HepG2 (cell line): ENCODE measurements around the gene TSHZ2. TPM values are rescaled to one million over a fixed set of nuclear protein-coding genes. Genes with fewer than 3 reads are reported as not detected.

Source experiments
- ADNP ChIP-seq: sonication (generic); formaldehyde crosslinking; IDR thresholded peaks from 2 replicates; pipeline ENCODE4 v1.4.0; 2020; ENCODE audit warnings: missing genetic modification reagents
- CBX5 ChIP-seq: sonication (generic); formaldehyde crosslinking; IDR thresholded peaks from 2 replicates; pipeline ENCODE4 v1.4.0; 2020; ENCODE audit warnings: missing genetic modification reagents, borderline replicate concordance
- FOSL2 ChIP-seq: sonication (generic); formaldehyde crosslinking; IDR thresholded peaks from 2 replicates; pipeline ENCODE4 v1.4.0; 2020; ENCODE audit warnings: missing genetic modification reagents
- FOXJ3 ChIP-seq: sonication (generic); formaldehyde crosslinking; IDR thresholded peaks from 2 replicates; pipeline ENCODE4 v1.4.0; 2020; ENCODE audit warnings: missing genetic modification reagents, mild to moderate bottlenecking, borderline replicate concordance
- GZF1 ChIP-seq: sonication (generic); formaldehyde crosslinking; IDR thresholded peaks from 2 replicates; pipeline ENCODE4 v1.5.1; 2020; ENCODE audit warnings: mild to moderate bottlenecking, missing genetic modification reagents
- ISX ChIP-seq: sonication (generic); formaldehyde crosslinking; conservative IDR thresholded peaks from 2 replicates; pipeline ENCODE4 v1.5.0; 2020; ENCODE audit warnings: missing genetic modification reagents
- KDM4B ChIP-seq: sonication (generic); formaldehyde crosslinking; IDR thresholded peaks from 2 replicates; pipeline ENCODE4 v1.4.0; 2020; ENCODE audit warnings: missing genetic modification reagents
- LBX2 ChIP-seq: sonication (generic); formaldehyde crosslinking; IDR thresholded peaks from 2 replicates; pipeline ENCODE4 v1.5.0; 2020; ENCODE audit warnings: missing genetic modification reagents, mild to moderate bottlenecking, borderline replicate concordance
- MZF1 ChIP-seq: sonication (generic); formaldehyde crosslinking; IDR thresholded peaks from 2 replicates; pipeline ENCODE4 v1.8.1; 2023; ENCODE audit warnings: mild to moderate bottlenecking, missing genetic modification reagents, borderline replicate concordance
- NFE2L1 ChIP-seq: sonication (generic); formaldehyde crosslinking; IDR thresholded peaks from 2 replicates; pipeline ENCODE4 v1.4.0; 2020; ENCODE audit warnings: missing genetic modification reagents, mild to moderate bottlenecking, borderline replicate concordance
- NR1H2 ChIP-seq: sonication (generic); formaldehyde crosslinking; IDR thresholded peaks from 2 replicates; pipeline ENCODE4 v1.8.1; 2022; ENCODE audit warnings: low read depth, missing genetic modification reagents, borderline replicate concordance
- SAFB2 ChIP-seq: sonication (generic); formaldehyde crosslinking; IDR thresholded peaks from 2 replicates; pipeline ENCODE4 v1.5.1; 2020; ENCODE audit warnings: missing genetic modification reagents, low read depth, mild to moderate bottlenecking, borderline replicate concordance
- SP4 ChIP-seq: sonication (generic); formaldehyde crosslinking; IDR thresholded peaks from 2 replicates; pipeline ENCODE4 v1.8.1; 2023; ENCODE audit warnings: mild to moderate bottlenecking, missing genetic modification reagents
- TCF12 ChIP-seq, 2 experiments: fragments of 450-650 bp in 1 of 2; sonication (generic) in 1 of 2; formaldehyde crosslinking in 1 of 2; IDR thresholded peaks; 2 replicates each; pipeline versions ENCODE4 v1.6.1 to v1.8.0; 2017 to 2022; ENCODE audit warnings: antibody characterized with exemption in 1 of 2, mild to moderate bottlenecking in 1 of 2, missing genetic modification reagents in 1 of 2, moderate library complexity in 1 of 2
- ZFX ChIP-seq: sonication (generic); formaldehyde crosslinking; IDR thresholded peaks from 2 replicates; pipeline ENCODE4 v1.4.0; 2020; ENCODE audit warnings: mild to moderate bottlenecking, low read depth, missing genetic modification reagents, moderate library complexity
- ZNF18 ChIP-seq: sonication (generic); formaldehyde crosslinking; IDR thresholded peaks from 2 replicates; pipeline ENCODE4 v1.8.0; 2022; ENCODE audit warnings: mild to moderate bottlenecking, missing genetic modification reagents; ENCODE audit not compliant: insufficient replicate concordance
- ZNF460 ChIP-seq: sonication (generic); formaldehyde crosslinking; IDR thresholded peaks from 2 replicates; pipeline ENCODE4 v1.5.1; 2020; ENCODE audit warnings: missing genetic modification reagents, mild to moderate bottlenecking, borderline replicate concordance
- ZSCAN29 ChIP-seq: sonication (generic); formaldehyde crosslinking; conservative IDR thresholded peaks from 2 replicates; pipeline ENCODE4 v1.4.0; 2020; ENCODE audit warnings: mild to moderate bottlenecking, missing genetic modification reagents
- polyA plus RNA-seq, 8 experiments: library from polyadenylated mRNA; depleted of rRNA in 3 of 8; stranded (reverse) in 7 of 8; unstranded in 1 of 8; fragments of >200 nt; fragmentation: Illumina TruSeq in 4 of 8; extraction: Trizol in 4 of 8; gene quantifications; 2 replicates each; pipeline versions ENCODE4 v1.2.1 to v1.2.3, GENCODE V29; 2011 to 2016; ENCODE audit warnings: low read depth in 4 of 8, missing spikeins in 1 of 8, mixed read lengths in 1 of 8; ENCODE audit not compliant: insufficient read depth in 1 of 8
- total RNA-seq, 5 experiments: library from RNA; depleted of rRNA; stranded (reverse); fragments of >200 nt; fragmentation: Illumina TruSeq; extraction: Trizol; gene quantifications; 2 replicates each; pipeline ENCODE4 v1.2.3, GENCODE V29; 2016; ENCODE audit warnings: low read depth in 1 of 5
- TF ChIP-seq, protein P1 (sequence below): sonication (generic); formaldehyde crosslinking; IDR thresholded peaks from 2 replicates; pipeline ENCODE4 v1.8.0; 2022; ENCODE audit warnings: mild to moderate bottlenecking, missing genetic modification reagents, moderate library complexity
- TF ChIP-seq, protein P2 (sequence below): sonication (generic); formaldehyde crosslinking; IDR thresholded peaks from 2 replicates; pipeline ENCODE4 v1.4.0; 2020; ENCODE audit warnings: mild to moderate bottlenecking, missing genetic modification reagents, borderline replicate concordance

The TSHZ2 gene
- total and polyA plus RNA-seq, 2 of the 13 experiments (the other 11 are each of a cell fraction or from before 2014, with no cell fraction given): 0.01 TPM; not detected in 1

DNA sequence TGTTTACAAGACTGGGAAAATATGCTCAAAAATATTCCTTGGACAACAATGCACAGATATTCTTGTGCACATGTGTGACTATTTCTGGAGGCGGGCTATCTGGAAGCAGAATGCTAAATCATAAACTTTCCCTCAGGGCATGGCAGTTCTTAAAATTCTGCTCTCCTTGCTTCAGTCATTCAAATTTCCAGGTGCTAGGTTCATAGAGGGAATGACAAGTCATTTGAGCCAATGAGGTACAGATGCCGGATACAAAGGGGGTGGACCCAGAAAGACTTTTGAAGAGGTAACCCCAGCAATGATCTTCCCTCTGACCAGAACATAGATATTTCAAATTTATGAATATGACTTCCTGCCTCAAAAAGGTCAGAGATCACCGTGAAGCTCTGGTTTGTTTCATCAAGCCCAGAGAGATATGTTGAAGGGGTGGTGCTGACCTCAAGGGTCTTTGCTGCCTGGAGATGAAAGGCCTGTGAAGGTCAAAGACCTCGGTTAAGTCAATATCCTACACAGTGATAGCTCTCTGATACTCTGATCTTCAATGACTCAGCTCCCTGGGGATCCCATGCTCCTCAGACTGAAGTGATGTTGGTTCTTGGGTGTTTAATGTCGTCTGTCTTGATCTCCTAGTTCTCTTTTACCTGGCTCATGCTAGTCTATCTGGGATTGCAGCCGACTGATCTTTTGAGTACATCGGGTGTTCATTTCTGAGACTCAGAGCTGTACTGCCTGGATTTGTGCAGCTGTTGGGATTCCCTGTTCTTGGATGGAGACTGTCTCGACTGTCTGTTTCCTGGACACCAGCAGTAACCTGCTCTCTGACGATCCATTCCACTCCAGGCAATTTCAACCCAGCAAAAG, 47.5 kb upstream of the TSHZ2 start (continued):
- TF ChIP-seq, protein P1, sequence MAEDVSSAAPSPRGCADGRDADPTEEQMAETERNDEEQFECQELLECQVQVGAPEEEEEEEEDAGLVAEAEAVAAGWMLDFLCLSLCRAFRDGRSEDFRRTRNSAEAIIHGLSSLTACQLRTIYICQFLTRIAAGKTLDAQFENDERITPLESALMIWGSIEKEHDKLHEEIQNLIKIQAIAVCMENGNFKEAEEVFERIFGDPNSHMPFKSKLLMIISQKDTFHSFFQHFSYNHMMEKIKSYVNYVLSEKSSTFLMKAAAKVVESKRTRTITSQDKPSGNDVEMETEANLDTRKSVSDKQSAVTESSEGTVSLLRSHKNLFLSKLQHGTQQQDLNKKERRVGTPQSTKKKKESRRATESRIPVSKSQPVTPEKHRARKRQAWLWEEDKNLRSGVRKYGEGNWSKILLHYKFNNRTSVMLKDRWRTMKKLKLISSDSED (CRISPR knock-in tag): no peak
- TF ChIP-seq KDM4B (CRISPR knock-in tag) (peak; percentile 40; the same call in 1 of the 2 replicates), NFE2L1 (CRISPR knock-in tag) (no peak), ADNP (CRISPR knock-in tag) (no peak), SP4 (CRISPR knock-in tag) (peak; percentile 52; the same call in 1 of the 2 replicates), LBX2 (CRISPR knock-in tag) (no peak), NR1H2 (CRISPR knock-in tag) (no peak), FOSL2 (CRISPR knock-in tag) (peak; percentile 99), CBX5 (CRISPR knock-in tag) (peak; percentile 90; the same call in 1 of the 2 replicates), TCF12 (IDR thresholded peaks at IDR 0.05) (no peak), TCF12 (CRISPR knock-in tag; IDR thresholded peaks at IDR 0.05) (peak; percentile 98), MZF1 (no peak), SAFB2 (CRISPR knock-in tag) (peak; percentile 84; the same call in 1 of the 2 replicates), FOXJ3 (CRISPR knock-in tag) (peak; percentile 91; the same call in 1 of the 2 replicates), ISX (CRISPR knock-in tag) (no peak), ZFX (CRISPR knock-in tag) (peak; percentile 45; the same call in 1 of the 2 replicates), ZSCAN29 (CRISPR knock-in tag) (0 out of 2 replicates have a peak, but pooled peaks have one; percentile 23), ZNF460 (CRISPR knock-in tag) (no peak; the same call in 1 of the 2 replicates), ZNF18 (CRISPR knock-in tag) (peak; percentile 83), GZF1 (CRISPR knock-in tag) (no peak)
- TF ChIP-seq, protein P2, sequence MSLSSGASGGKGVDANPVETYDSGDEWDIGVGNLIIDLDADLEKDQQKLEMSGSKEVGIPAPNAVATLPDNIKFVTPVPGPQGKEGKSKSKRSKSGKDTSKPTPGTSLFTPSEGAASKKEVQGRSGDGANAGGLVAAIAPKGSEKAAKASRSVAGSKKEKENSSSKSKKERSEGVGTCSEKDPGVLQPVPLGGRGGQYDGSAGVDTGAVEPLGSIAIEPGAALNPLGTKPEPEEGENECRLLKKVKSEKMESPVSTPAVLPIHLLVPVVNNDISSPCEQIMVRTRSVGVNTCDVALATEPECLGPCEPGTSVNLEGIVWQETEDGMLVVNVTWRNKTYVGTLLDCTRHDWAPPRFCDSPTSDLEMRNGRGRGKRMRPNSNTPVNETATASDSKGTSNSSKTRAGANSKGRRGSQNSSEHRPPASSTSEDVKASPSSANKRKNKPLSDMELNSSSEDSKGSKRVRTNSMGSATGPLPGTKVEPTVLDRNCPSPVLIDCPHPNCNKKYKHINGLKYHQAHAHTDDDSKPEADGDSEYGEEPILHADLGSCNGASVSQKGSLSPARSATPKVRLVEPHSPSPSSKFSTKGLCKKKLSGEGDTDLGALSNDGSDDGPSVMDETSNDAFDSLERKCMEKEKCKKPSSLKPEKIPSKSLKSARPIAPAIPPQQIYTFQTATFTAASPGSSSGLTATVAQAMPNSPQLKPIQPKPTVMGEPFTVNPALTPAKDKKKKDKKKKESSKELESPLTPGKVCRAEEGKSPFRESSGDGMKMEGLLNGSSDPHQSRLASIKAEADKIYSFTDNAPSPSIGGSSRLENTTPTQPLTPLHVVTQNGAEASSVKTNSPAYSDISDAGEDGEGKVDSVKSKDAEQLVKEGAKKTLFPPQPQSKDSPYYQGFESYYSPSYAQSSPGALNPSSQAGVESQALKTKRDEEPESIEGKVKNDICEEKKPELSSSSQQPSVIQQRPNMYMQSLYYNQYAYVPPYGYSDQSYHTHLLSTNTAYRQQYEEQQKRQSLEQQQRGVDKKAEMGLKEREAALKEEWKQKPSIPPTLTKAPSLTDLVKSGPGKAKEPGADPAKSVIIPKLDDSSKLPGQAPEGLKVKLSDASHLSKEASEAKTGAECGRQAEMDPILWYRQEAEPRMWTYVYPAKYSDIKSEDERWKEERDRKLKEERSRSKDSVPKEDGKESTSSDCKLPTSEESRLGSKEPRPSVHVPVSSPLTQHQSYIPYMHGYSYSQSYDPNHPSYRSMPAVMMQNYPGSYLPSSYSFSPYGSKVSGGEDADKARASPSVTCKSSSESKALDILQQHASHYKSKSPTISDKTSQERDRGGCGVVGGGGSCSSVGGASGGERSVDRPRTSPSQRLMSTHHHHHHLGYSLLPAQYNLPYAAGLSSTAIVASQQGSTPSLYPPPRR: peak; percentile 98
